ENCODE results near the gene HAND2.

Gene HAND2

DNA sequence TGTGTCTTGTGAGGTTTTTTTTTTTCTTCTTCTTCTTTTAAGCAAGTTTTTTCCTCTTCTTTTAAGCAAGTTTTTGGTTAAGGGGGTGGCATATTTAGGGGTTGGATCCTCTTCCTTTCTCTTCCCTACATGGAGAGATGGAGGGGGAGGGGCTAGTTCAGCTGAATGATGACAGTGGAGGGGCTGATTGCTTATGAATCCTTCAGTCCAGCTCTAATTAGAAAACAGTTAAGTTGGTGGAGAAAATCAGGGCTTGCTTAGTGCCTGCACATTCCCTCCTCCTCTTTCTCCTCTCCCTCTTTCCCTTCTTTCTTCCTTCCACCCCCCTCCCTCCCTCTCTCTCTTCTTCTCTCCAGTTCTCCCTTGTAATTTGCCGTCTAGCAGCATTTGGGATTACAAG lies 4.4 kb upstream of the HAND2 start:
- peaks cover 86% of the 10 kb centered on the region for H3K27me3 ChIP-seq (ENCODE audit: insufficient read depth, poor library complexity, severe bottlenecking)
- no peak for DNase-seq (ENCODE audit: low read depth in 1 of 2, low spot score in 1 of 2)
- H3K27ac ChIP-seq (replicated peaks): no peak overlapping the region
- no peak for TF ChIP-seq POLR2AphosphoS5 (IDR thresholded peaks at IDR 0.05; ENCODE audit: low read depth)
- TF ChIP-seq SPI1 (IDR thresholded peaks at IDR 0.05; ENCODE audit: borderline replicate concordance, low read depth): no peak
- TF ChIP-seq, protein P1, sequence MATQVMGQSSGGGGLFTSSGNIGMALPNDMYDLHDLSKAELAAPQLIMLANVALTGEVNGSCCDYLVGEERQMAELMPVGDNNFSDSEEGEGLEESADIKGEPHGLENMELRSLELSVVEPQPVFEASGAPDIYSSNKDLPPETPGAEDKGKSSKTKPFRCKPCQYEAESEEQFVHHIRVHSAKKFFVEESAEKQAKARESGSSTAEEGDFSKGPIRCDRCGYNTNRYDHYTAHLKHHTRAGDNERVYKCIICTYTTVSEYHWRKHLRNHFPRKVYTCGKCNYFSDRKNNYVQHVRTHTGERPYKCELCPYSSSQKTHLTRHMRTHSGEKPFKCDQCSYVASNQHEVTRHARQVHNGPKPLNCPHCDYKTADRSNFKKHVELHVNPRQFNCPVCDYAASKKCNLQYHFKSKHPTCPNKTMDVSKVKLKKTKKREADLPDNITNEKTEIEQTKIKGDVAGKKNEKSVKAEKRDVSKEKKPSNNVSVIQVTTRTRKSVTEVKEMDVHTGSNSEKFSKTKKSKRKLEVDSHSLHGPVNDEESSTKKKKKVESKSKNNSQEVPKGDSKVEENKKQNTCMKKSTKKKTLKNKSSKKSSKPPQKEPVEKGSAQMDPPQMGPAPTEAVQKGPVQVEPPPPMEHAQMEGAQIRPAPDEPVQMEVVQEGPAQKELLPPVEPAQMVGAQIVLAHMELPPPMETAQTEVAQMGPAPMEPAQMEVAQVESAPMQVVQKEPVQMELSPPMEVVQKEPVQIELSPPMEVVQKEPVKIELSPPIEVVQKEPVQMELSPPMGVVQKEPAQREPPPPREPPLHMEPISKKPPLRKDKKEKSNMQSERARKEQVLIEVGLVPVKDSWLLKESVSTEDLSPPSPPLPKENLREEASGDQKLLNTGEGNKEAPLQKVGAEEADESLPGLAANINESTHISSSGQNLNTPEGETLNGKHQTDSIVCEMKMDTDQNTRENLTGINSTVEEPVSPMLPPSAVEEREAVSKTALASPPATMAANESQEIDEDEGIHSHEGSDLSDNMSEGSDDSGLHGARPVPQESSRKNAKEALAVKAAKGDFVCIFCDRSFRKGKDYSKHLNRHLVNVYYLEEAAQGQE (IDR thresholded peaks at IDR 0.05; ENCODE audit: insufficient replicate concordance, low read depth): no peak
- TF ChIP-seq, protein P2, sequence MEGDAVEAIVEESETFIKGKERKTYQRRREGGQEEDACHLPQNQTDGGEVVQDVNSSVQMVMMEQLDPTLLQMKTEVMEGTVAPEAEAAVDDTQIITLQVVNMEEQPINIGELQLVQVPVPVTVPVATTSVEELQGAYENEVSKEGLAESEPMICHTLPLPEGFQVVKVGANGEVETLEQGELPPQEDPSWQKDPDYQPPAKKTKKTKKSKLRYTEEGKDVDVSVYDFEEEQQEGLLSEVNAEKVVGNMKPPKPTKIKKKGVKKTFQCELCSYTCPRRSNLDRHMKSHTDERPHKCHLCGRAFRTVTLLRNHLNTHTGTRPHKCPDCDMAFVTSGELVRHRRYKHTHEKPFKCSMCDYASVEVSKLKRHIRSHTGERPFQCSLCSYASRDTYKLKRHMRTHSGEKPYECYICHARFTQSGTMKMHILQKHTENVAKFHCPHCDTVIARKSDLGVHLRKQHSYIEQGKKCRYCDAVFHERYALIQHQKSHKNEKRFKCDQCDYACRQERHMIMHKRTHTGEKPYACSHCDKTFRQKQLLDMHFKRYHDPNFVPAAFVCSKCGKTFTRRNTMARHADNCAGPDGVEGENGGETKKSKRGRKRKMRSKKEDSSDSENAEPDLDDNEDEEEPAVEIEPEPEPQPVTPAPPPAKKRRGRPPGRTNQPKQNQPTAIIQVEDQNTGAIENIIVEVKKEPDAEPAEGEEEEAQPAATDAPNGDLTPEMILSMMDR (IDR thresholded peaks at IDR 0.05; ENCODE audit: insufficient read depth, low read length): no peak
- TF ChIP-seq GABPA (IDR thresholded peaks at IDR 0.05; ENCODE audit: low read depth): no peak
- H3K4me3 ChIP-seq (replicated peaks; ENCODE audit: insufficient read depth, low read length): no peak overlapping the region

DNA sequence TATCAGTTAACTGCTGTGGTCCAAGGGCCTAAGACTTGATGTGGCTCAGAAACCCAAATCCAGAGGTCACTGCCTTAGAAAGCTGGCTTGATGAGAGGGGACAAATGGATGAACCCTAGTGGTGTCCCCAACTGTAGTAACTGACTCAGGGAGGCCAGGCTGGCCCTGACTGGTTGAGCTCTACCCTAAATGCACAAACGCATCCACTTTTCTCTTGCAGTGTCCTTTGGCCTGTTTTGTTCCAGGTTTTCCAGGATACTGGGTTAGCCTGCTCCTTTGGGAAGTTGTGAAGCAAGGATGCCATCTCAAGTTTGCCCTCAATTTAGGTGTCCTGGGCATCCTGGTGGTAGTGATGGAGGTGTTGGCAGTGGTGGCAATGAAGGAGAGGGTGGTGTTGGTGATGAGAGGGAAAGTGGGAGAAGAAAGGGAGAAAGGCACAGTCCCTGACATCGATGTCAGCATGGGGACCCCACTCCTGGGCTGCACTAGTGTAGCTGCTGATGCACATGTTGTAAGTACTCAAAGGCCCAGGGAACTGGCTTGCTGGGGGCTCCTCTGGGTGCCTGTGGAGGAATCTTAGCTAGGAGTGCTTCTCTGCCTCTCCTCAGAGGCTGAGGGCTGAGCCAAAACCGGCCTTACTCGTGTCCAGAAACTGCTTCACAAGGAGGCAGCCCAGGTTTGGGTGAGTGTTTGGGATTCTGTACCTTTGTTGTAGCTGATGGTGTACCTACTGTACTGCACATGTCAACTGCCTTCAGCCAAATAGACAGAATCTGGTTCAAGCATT lies 2.9 kb upstream of the HAND2 start:
- Histone ChIP-seq H3K27ac (replicated peaks) (no peak overlapping the region), H3K4me3 (replicated peaks; ENCODE audit: insufficient read depth, low read length) (no peak overlapping the region), H3K27me3 (ENCODE audit: insufficient read depth, poor library complexity, severe bottlenecking) (peaks cover 94% of the 10 kb centered on the region)
- TF ChIP-seq, protein P2 (IDR thresholded peaks at IDR 0.05; ENCODE audit: insufficient read depth, low read length): no peak
- TF ChIP-seq POLR2AphosphoS5 (IDR thresholded peaks at IDR 0.05; ENCODE audit: low read depth) (no peak), GABPA (IDR thresholded peaks at IDR 0.05; ENCODE audit: low read depth) (no peak), SPI1 (IDR thresholded peaks at IDR 0.05; ENCODE audit: borderline replicate concordance, low read depth) (no peak)
- DNase-seq (ENCODE audit: low read depth in 1 of 2, low spot score in 1 of 2): no peak

DNA sequence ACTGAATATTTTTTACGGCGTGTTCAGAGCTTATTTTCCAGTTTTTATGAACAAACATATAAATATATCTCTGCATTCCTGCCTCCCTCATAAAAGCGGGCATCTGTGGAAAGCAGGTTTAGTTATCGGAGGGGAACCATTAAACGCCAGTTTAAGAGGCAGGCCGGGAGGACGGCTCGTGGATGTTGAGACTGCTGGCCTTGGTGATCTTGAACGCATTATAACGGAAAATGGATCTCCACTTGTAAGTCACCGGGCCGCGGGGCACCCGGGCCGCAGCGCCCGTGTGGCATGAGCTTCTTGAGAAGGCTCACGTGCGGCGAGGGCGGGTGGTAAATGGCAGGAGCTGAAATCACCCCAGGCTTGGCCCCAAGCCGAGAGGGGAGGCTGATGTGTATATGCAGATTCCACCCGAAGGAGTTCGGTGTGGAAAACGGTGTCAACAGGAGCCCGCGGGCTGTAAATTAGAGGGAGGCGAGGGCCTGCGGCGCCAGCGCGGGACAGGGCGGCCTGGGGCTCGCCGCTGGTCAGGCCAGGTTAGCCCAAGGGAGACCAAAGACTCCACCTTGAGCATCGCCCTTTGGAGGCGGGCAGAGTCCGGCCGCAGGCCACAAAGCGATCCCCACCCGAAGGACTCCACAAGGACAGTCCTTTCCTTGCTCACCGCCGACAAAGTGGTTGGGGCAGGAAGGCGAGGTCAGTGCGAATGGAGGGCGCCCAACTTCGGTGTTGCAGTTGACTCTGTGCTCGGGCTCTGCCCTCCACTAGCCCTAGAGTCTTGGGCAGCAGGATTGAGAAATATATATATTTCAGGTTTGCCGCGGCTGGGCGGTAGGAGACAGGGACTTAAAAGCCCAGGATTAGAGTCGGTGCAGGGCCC lies 1.3 kb upstream of the HAND2 start:
- Histone ChIP-seq H3K27me3 (ENCODE audit: insufficient read depth, poor library complexity, severe bottlenecking) (peaks cover 94% of the 10 kb centered on the region), H3K27ac (replicated peaks) (no peak overlapping the region), H3K4me3 (replicated peaks; ENCODE audit: insufficient read depth, low read length) (no peak overlapping the region)
- TF ChIP-seq, protein P1 (IDR thresholded peaks at IDR 0.05; ENCODE audit: insufficient replicate concordance, low read depth): no peak
- TF ChIP-seq, protein P2 (IDR thresholded peaks at IDR 0.05; ENCODE audit: insufficient read depth, low read length): no peak
- no peak for TF ChIP-seq GABPA (IDR thresholded peaks at IDR 0.05; ENCODE audit: low read depth)
- no peak for TF ChIP-seq SPI1 (IDR thresholded peaks at IDR 0.05; ENCODE audit: borderline replicate concordance, low read depth)
- no peak for TF ChIP-seq POLR2AphosphoS5 (IDR thresholded peaks at IDR 0.05; ENCODE audit: low read depth)
- DNase-seq (ENCODE audit: low read depth in 1 of 2, low spot score in 1 of 2): no peak

Data from HL-60 (cell line).